HG02885 (cell line): ENCODE measurements around the gene PPP1R26.
"Not testable (repeated sequence)": the region's sequence is repeated elsewhere in the genome, so short reads cannot be mapped to it uniquely, and the experiment has no call there.

ENCODE experiments used
- ATAC-seq: cut with Tn5 transposase; IDR thresholded peaks from one replicate; pipeline ENCODE4 v1.9.1; 2021; ENCODE audit warnings: mild to moderate bottlenecking; ENCODE audit not compliant: unreplicated experiment, poor library complexity

Gene PPP1R26

DNA sequence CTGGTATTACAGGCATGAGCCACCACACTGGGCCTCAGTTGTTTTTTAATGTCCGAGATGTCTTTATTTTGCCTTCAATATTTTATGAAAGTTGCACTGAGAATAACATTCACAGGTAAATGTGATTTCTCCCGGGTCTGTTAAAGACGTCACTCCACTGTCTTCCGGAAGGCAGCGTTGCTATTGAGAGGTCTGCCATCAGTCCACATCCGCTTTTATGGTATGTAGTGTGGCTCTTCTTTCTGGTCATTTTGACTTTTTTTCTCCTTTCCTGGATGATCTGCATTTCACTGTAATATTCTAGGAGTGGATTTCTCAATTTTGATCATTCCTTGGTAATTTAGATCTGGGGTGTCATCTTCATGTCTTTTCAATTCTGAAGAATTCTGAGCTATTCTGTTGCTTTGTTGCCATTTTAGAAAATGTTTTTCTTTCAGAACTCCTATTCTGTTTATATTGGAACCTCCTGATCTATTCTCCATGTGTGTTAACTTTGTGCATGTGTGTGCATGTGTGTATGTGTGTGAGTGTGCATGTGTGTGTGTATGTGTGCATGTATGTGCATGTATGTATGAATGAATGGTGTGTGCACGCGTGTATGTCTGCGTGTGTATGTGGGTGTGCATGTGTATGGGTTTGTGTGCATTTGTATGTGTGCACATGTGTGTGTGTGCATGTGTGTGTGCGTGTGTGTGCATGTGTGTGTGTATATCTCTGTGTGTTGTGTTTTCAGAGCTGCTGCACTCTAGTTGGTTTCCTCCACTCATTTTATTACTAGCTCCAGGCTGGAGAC lies 39.8 kb downstream of the PPP1R26 start:
- no peak for ATAC-seq

DNA sequence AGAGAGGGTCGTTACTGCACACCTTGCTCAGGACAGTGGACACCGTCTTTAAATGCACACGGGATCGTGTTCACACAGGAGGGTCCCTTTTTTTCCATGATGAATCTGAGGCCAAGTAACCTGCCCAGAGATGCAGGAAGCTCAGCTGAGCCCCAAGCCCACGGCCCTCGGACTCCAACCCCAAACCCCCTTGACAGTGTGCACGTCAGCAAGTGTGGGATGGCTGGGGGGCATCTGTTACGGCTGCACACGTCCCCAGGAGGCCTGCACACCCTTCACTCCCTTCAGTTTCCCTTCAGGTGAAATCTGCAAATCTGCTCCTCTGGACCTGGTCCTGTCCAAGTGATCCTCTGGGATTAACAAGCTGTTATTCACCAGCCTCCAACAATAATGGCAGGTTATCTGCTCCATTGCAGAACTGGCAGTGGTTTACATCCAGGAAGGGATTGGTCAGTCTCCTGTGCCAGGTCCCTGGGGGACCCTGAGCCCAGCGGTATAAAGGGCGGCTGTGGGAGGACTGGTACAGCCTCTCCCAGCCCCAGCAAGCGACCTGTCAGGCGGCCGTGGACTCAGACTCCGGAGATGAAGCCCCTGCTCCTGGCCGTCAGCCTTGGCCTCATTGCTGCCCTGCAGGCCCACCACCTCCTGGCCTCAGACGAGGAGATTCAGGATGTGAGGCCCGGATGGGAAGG lies 41.5 kb downstream of the PPP1R26 start, which contains the start of gene LCN1:
LCN1 (plus strand) TSS at position 525 of the 692 bp plus-strand sequence; CDS start at position 583, 58 bp downstream.
- ATAC-seq = no peak

DNA sequence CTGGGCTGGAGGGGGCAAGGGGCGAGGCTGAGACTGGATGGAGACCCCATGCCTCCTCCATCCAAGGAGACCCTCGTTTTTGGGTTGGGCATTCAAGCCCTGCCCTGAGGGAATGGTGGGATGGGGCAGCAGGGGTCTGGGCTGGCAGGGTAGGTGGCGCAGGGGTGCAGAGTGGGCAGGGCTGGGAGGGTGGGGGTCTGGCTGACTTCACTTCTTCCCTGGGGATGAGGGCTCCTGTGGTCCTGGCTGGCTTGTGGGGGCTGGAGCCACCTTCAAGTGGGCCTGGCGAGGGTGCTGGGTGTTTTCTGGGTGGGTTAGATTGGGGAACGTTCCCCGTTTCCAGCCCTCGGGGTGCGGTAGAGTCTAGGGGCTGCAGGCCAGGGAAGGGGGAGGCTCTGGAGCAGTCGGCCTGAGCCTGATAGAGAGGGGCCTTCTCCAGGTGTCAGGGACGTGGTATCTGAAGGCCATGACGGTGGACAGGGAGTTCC lies 42.1 kb downstream of the PPP1R26 start:
- no peak for ATAC-seq

DNA sequence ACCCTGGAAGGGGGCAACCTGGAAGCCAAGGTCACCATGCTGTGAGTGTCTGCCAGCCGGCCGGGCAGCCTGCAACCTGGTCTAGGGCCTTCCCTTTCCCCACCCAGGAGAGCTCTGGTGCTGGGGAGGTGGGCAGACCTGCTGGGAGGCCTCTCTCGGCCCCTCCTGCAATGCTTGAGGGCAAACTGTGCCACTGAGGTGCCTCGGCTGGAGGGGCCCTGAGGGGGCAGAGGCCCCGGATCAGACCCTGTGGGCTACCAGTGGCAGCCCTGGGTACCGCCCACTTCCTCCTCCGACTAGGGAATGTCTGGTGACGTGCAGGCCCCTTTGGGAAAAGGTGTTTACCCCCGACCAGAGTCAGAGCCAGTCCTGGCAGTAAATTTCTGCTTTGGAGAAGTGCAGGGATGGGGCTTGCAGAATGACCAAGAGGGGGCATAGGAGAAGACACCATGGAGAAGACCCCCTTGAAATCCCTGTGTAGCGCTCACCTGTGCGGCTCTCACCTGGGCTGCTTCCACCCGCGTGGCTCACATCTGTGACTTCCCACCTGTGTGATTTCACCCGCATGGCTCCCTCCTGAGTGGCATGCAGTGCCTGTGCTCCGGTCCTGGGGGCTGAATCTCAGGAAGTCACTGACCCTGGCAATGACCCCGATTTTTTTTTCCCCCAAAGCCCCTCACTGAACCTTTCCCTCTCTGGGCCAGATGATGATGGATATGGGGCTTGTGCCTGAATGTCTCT lies 42.7 kb downstream of the PPP1R26 start:
- no peak for ATAC-seq

DNA sequence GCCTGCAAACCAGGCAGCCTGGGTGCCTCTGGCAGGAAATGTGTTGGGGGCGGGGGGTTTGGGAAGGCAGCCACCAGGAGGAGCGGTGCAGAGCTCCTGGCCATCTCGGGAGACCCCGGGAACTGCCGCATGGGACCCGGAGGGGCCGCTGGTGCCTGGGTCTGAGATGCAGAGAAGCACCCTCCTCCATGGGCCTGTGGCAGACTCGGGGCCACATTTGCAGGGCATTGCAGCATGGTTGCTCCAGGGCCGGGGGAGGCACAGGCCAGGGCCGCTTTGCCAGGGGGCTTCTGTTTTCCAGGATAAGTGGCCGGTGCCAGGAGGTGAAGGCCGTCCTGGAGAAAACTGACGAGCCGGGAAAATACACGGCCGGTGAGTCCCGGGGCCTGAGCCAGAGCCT lies 43.3 kb downstream of the PPP1R26 start:
- ATAC-seq = no peak

DNA sequence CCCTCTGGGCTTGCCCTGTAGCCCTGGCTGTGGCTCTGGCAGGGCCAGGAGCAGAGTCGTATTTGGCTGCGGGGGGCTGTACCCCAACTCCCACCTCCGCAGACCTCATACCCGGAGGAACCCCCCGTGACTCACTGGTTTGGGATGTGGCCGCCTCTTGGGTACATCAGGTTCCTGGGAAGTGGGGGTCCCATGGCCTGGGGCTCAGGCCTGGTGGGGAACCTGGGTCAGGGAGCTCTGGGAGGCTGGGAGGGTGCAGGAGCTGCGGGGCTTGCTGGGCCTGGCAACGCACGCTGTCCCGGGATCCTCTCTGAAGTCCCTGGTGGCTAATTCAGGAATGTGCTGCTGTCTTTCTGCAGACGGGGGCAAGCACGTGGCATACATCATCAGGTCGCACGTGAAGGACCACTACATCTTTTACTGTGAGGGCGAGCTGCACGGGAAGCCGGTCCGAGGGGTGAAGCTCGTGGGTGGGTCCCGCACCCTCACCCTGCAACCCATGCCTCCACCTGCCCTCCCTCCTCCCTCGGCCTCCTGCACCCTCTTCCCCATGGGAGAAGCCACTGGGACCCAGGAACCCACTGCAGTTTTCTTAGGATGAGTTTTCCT lies 44.0 kb downstream of the PPP1R26 start:
- no peak for ATAC-seq

DNA sequence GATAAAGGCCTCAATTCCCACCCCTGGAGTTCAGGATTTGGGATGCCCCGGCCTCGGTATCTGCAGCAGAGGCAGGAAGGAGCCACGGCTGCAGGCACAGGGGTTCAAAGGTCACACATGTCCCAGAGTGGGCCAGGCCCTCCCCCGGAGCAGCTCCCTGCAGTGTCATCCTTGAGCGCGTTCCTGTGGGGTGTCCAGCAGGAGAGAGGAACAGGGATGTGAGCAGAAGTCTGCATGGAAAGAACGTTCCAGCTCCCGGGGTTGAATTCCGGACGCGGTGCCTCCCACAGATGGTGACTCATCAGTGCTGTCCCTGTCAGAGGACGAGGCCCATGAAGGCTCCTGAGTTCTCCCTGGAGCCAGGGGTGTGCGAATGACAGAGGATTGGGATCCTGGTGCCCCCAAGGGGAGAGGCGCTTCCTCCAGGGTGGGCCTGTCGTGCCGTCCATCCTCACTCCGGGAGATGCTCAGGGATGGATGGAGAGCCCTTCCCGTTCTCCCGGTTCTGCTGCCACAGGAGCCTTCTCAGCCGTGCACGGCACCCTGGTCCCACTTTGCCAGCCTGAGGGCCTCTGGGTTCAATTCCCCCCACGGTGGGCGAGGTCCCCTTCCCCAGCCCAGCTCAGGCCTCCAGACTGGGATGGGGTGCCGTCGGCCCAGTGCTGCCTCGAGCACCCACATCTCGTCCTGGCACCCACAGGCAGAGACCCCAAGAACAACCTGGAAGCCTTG lies 44.7 kb downstream of the PPP1R26 start:
- ATAC-seq = no peak

DNA sequence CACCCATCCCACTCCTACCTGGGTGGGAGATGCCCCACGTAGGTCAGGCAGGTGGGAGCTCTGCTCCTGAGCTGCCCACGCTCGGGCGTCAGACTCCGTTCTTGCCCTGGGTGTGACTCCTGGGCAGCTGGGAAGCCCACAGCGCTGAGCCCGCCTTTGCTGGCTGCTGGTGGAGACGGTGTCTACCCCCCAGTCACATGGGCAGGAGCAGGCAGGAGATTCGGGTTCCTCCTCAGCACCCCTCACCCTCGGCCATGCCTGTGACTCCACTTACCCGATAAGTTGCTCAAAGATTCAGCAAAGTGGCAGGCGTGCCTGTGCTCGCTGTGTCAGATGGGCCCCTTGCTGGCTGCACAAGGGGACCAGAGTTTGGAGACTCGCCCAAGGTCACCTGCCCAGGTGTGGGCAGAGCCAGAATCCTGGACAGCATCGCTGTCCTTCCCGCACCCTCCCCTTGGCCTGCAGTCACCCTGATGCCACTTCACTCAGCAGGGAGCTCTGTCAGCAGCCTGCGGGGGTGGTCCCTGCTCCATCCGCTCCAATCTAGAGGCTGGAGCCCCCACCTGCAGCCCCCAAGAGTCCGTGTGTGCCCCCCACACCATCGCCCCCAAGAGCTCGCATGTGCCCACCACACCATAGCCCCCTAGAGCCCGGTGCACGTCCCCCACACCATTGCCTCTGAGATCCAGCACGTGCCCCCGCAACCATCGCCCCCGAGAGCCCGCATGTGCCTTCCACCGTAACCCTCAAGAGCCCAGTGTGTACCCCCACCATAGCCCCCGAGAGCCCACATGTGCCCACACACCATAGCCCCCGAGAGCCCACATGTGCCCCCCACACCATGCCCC lies 45.9 kb downstream of the PPP1R26 start:
- no peak for ATAC-seq

DNA sequence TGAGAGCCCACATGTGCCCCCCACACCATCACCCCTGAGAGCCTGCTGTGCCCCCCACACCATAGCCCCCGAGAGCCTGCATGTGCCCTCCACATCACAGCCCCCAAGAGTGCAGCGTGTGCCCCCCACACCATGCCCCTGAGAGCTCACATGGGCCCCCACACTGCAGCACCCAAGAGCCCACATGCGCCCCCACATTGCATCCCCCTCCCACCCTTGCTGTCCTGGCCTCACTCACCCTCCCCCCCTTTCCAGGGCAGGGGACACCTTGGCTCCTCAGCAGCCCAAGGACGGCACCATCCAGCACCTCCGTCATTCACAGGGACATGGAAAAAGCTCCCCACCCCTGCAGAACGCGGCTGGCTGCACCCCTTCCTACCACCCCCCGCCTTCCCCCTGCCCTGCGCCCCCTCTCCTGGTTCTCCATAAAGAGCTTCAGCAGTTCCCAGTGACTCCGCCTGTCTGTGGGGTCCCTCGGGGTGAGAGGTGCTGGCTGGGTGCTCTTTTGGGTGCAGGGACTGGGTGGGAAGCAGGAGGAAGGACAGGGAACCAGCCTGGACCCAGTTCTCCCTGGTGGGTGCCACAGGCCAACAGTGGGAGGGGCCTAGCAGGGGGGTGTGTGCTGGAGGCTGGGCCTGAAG lies 46.6 kb downstream of the PPP1R26 start:
- ATAC-seq = no peak

DNA sequence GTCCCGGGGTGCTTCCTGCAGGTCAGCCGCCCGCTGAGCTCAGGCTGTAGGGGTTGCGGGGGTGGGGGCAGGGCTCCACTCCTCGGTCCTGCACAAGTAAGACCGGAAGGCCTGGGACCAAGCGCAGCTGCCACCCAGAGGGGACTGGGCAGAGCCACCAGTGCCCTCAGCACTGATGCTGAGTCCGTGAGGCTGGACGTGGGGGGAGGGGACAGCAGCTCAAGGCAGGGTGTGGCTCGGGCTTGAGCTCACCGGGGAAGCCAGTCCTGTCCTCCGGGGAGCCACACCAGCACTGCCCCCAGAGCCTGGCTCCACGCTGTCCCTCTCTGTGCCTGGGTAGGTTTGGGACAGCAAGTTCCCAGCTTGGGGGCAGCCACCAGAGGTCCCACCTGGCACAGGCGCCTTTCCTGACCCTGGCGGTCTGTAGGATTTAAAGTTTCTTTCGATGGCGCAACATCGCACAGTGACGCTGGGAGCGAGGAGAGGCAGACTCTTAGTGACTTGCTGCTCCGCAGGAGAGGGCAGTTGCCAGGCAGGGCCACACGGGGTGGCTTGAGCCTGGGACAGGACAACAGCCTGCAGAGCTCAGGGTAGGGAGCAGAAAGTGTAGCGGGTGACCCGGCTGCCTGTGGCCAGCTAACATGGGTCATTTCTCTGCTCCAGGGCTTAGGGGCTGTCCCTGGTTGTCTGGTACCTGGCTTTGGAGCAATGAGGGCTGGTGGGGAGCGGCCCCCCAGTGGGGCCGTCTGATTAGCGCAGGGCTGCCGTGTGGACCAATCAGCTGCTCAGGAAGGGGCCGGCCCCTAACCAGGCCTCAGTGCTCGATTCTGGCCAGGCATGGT lies 47.4 kb downstream of the PPP1R26 start:
- no peak for ATAC-seq

DNA sequence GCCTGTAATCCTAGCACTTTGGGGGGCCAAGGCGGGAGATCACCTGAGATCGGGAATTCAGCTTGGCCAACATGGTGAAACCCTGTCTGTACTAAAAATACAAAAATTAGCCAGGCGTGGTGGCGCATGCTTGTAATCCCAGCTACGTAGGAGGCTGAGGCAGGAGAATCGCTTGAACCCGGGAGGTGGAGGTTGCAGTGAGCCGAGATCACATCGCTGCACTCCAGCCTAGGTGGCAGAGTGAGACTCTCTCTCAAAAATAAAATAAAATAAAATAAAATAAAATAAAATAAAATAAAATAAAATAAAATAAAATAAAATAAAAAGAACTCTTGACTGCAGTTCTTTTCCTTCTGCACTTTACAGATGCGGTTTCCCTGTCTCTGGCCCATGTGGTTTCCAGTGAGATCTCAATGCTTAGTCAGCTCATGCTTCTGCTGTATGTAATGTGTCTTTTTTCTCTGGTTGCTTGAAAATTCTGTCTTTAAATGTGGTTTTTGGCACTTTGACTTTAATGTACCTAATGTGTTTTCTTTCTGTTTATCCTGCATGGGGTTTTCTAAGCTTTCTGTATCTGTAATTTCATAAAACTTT lies 49.4 kb downstream of the PPP1R26 start:
- not testable (repeated sequence) for ATAC-seq

DNA sequence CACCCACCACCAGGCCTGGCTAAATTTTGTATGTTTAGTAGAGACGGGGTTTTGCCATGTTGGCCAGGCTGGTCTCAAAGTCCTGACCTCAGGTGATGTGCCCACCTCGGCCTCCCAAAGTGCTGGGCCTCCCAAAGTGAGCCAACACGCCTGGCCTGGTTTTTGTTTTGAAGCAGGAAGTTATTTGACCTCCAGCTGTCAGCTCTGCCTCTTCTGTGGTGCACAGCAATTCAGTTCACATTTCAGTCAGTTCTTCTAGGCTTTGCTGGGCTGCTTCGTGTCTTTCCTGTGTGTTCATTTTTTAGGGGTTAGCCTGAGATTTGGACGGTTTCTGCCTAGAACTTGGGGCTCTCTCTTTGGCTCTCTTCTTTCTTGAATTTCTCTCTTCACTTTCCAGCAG lies 50.6 kb downstream of the PPP1R26 start:
- ATAC-seq = no peak

DNA sequence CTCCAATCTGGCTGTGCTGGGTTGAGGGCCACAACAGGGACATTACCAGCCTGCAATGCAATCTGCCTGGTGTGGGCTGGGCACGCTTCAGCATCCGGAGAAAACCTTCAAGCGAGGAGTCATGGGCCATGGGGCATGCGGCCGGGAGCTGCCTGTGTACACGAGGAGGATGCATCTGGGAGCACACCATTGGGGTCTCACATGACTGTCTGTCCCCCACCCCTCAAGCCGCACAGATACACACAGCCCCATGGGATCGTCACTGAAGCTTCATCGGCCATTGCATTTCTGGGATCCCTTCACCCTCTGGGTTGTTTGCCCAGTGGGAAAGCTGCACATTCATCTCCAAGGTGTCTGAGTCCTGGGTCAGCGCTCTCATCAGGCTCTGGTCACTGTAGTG lies 51.5 kb downstream of the PPP1R26 start:
- ATAC-seq = no peak

DNA sequence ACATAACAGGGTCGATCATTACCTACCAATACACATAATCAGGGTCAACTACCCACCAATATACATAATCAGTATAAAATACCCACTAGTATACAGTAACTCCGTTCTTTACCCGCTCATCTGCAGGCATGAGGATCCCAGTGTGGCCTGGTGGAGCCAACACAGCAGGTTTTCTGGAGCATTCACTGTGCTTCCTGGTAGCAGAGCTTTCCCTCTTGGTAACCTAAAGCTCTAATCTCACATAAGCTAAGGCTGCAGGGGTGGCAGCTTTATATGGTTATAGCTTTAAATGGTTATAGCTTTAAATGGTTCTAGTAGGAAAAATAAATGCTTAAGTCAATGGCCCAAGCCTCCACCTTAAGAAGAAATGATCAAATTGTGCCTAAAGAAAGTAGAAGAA lies 53.5 kb downstream of the PPP1R26 start:
- ATAC-seq = no peak

DNA sequence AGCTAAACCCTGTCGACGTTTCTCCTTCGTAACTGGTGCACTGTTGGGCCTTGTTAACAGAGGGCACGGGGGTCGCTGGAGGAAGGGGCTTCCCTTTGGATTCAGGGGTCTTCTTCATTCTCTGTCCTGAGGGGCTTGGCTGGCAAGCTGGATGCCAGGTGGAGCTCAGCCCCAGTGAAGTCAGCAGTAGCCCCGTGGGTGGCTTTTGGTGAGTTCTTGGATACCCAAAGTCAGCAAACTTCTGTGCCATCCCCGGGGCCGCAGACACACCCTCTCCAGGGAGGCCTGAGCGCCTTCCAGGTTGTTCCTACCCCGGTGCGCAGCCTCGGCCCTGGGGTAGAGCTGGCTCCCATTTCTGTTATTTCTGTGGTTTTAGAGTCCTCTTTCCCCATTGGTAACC lies 54.1 kb downstream of the PPP1R26 start:
- ATAC-seq = no peak

DNA sequence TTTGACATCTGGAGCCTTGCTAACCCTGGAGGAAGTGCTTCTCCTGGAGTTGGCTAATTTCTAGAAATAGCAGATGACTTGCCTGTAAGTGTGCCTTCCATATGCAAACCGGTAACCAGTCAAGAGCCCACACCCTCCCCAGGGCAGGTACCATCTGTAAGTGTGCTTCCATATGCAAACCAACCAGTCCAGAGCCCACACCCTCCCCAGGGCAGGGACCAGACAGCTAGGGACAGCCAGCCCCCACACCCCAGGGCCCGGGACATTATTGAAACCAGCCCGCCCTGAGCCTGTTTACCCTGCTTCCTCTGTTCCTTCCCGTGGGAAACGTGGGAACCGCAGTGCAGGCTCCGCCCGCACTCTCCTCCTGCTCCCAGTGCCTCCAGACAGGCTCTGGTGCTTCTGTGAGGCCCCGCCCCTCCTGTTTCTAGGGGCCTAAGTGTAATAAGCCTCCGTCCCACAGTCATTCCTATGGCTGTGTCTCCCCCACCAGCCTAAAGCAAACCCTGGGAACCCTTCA lies 54.7 kb downstream of the PPP1R26 start:
- ATAC-seq = not testable (repeated sequence)

DNA sequence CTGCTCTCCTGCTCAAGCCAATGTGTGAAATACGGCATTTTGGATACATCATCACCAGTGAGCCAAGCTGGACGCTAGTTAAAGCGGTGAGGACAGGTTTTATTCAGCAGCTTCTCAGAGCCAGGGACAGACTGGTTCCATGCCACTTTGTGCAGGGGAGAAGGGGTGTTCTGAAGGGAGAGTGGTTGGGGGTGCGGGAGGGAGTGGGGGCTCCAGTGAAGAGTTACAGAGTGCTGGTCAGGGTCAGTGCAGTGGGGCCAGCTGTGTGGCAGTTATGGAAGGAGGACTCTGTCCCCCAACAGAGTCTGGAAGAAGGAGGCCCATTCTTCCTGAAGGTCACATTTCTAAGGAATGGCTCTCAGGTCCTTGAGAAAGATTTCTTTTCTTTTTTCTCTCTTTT lies 55.2 kb downstream of the PPP1R26 start:
- not testable (repeated sequence) for ATAC-seq
